Nephron (organoid): ENCODE results near the gene INSYN2B.

ENCODE experiments used
- H3K27ac Mint-ChIP-seq, 3 experiments: 2 replicates each; pipeline ENCODE4 v1.8.0; 2020; ENCODE audit warnings: mixed read lengths in 3 of 3, mild to moderate bottlenecking in 2 of 3, moderate library complexity in 1 of 3
- H3K27me3 Mint-ChIP-seq: 2 replicates; pipeline ENCODE4 v1.8.0; 2021; ENCODE audit warnings: low read depth, mild to moderate bottlenecking, moderate library complexity, mixed read lengths
- H3K36me3 Mint-ChIP-seq: 2 replicates; pipeline ENCODE4 v1.8.0; 2020; ENCODE audit warnings: low read depth, mixed read lengths
- H3K4me1 Mint-ChIP-seq: 2 replicates; pipeline ENCODE4 v1.8.0; 2020; ENCODE audit warnings: mixed read lengths
- H3K4me3 Mint-ChIP-seq, 3 experiments: 2 replicates each; pipeline ENCODE4 v1.8.0; 2020; ENCODE audit warnings: mild to moderate bottlenecking in 3 of 3, mixed read lengths in 3 of 3, moderate library complexity in 2 of 3
- H3K9me3 Mint-ChIP-seq: 2 replicates; pipeline ENCODE4 v1.8.0; 2020; ENCODE audit warnings: mixed read lengths
- CTCF ChIP-seq, 3 experiments: fragments of 200-600 bp; sonication (generic); IDR thresholded peaks; one replicate each; pipeline ENCODE4 v1.5.0; 2021; ENCODE audit warnings: antibody characterized with exemption in 3 of 3; ENCODE audit not compliant: unreplicated experiment in 3 of 3

INSYN2B gene

GRCh38 chr5:169989365-169989764, 9.1 kb upstream of the INSYN2B start:
- TF ChIP-seq CTCF (IDR thresholded peaks at IDR 0.05; ENCODE audit: unreplicated experiment in 3 of 3): no peak
- H3K27me3 Mint-ChIP-seq: peaks cover 7% of the 10 kb centered on the region
- no peak overlapping the region for H3K4me3 Mint-ChIP-seq
- H3K9me3 Mint-ChIP-seq: no peaks in the 10 kb centered on the region
- H3K4me1 Mint-ChIP-seq: peaks cover 24% of the 10 kb centered on the region
- H3K27ac Mint-ChIP-seq: peak overlapping the region; percentile 16 to 71 (median 50)
- H3K36me3 Mint-ChIP-seq: no peaks in the 10 kb centered on the region

- Mint-ChIP-seq H3K27me3 (peaks cover 10% of the 10 kb centered on the region), H3K27ac (peak overlapping the region; percentile 16 to 71 (median 50)), H3K9me3 (no peaks in the 10 kb centered on the region), H3K36me3 (no peaks in the 10 kb centered on the region), H3K4me1 (peaks cover 20% of the 10 kb centered on the region), H3K4me3 (no peak overlapping the region)
- no peak for TF ChIP-seq CTCF (IDR thresholded peaks at IDR 0.05; ENCODE audit: unreplicated experiment in 3 of 3)
Observed at GRCh38 chr5:169988947-169989346, 8.7 kb upstream of the INSYN2B start.

GRCh38 chr5:169988206-169988605, 7.9 kb upstream of the INSYN2B start:
- Mint-ChIP-seq H3K4me3 (no peak overlapping the region), H3K9me3 (no peaks in the 10 kb centered on the region), H3K4me1 (peaks cover 12% of the 10 kb centered on the region), H3K27me3 (peaks cover 15% of the 10 kb centered on the region), H3K27ac (no peak overlapping the region), H3K36me3 (no peaks in the 10 kb centered on the region)
- TF ChIP-seq CTCF (IDR thresholded peaks at IDR 0.05; ENCODE audit: unreplicated experiment in 3 of 3): no peak

- Mint-ChIP-seq H3K27ac (peak overlapping the region; percentile 42 to 50 (median 48)), H3K27me3 (peaks cover 37% of the 10 kb centered on the region), H3K4me3 (peak overlapping the region; percentile 79 to 84 (median 82)), H3K36me3 (no peaks in the 10 kb centered on the region), H3K4me1 (peaks cover 14% of the 10 kb centered on the region), H3K9me3 (no peaks in the 10 kb centered on the region)
- no peak for TF ChIP-seq CTCF (IDR thresholded peaks at IDR 0.05; ENCODE audit: unreplicated experiment in 3 of 3)
Observed at GRCh38 chr5:169979871-169980270, 424 bp downstream of the INSYN2B start.

- Mint-ChIP-seq H3K4me1 (peaks cover 14% of the 10 kb centered on the region), H3K27me3 (peaks cover 32% of the 10 kb centered on the region), H3K36me3 (no peaks in the 10 kb centered on the region), H3K9me3 (no peaks in the 10 kb centered on the region), H3K27ac (peak overlapping the region in 1 of 3 experiments; percentile 44), H3K4me3 (peak overlapping the region; percentile 79 to 84 (median 82))
- TF ChIP-seq CTCF (IDR thresholded peaks at IDR 0.05; ENCODE audit: unreplicated experiment in 3 of 3): no peak
Observed at GRCh38 chr5:169978714-169979113, 1.6 kb downstream of the INSYN2B start.

- no peak for TF ChIP-seq CTCF (IDR thresholded peaks at IDR 0.05; ENCODE audit: unreplicated experiment in 3 of 3)
- H3K4me3 Mint-ChIP-seq: no peak overlapping the region
- peaks cover 30% of the 10 kb centered on the region for H3K27me3 Mint-ChIP-seq
- no peaks in the 10 kb centered on the region for H3K36me3 Mint-ChIP-seq
- H3K4me1 Mint-ChIP-seq: peaks cover 10% of the 10 kb centered on the region
- H3K27ac Mint-ChIP-seq: no peak overlapping the region
- H3K9me3 Mint-ChIP-seq: no peaks in the 10 kb centered on the region
Observed at GRCh38 chr5:169974121-169974770, 6.0 kb downstream of the INSYN2B start.
